Endothelial cell of umbilical vein (primary cell): ENCODE measurements around the gene HAUS6. TPM values are rescaled to one million over a fixed set of nuclear protein-coding genes. Genes with fewer than 3 reads are reported as not detected.
"Not testable (repeated sequence)": the region's sequence is repeated elsewhere in the genome, so short reads cannot be mapped to it uniquely, and the experiment has no call there.

Experiments
- BruUV-seq: library from RNA; stranded (reverse); fragments of 400-500 nt; replicated peaks from 2 replicates; lab custom pipeline; 2021; lab: Mats Ljungman, UMichigan
- CTCF ChIA-PET: fragments of 300-600, 350-600 bp; sonication (Branson Sonifier 250); formaldehyde crosslinking; loops from one replicate; lab custom pipeline; 2021; ENCODE audit warnings: antibody characterized with exemption, inconsistent platforms; lab: Charles Lee
- POLR2A ChIA-PET: fragments of 300-600, 350-600 bp; sonication (Branson Sonifier 250); formaldehyde crosslinking; loops from one replicate; lab custom pipeline; 2021; ENCODE audit warnings: antibody characterized with exemption, inconsistent platforms; lab: Charles Lee
- DNase-seq: peaks from one replicate; pipeline ENCODE4 v3.0.0-alpha.2; 2011; ENCODE audit warnings: low read depth, low spot score
- FAIRE-seq: peaks from 2 replicates; lab custom pipeline; 2011; peaks lifted over from hg19 to GRCh38; lab: Jason Lieb, UNC
- H2AFZ ChIP-seq: 2 replicates; pipeline ENCODE4 v1.6.0; 2012; ENCODE audit warnings: low read depth, low read length, control low read depth, inconsistent platforms
- H3K27ac ChIP-seq: 2 replicates; pipeline ENCODE4 v1.5.1; 2011; ENCODE audit warnings: low read depth, mild to moderate bottlenecking, control low read depth, low read length, moderate library complexity; ENCODE audit not compliant: insufficient read depth
- H3K27me3 ChIP-seq, 2 experiments: 2 replicates each; pipeline versions ENCODE4 v1.6.0 to v1.6.1; 2011; ENCODE audit warnings: low read length in 2 of 2, mixed read lengths in 1 of 2; ENCODE audit not compliant: control insufficient read depth in 2 of 2, insufficient read depth in 2 of 2
- H3K36me3 ChIP-seq, 2 experiments: 2 replicates in 1 of 2; 3 replicates in 1 of 2; pipeline ENCODE4 v1.5.1; 2011; ENCODE audit warnings: low read length in 2 of 2, mild to moderate bottlenecking in 1 of 2, moderate library complexity in 1 of 2; ENCODE audit not compliant: control insufficient read depth in 2 of 2, insufficient read depth in 2 of 2; ENCODE audit errors: extremely low read depth in 1 of 2
- H3K4me1 ChIP-seq: 3 replicates; pipeline ENCODE4 v1.5.1; 2011; ENCODE audit warnings: mild to moderate bottlenecking, low read length; ENCODE audit not compliant: control insufficient read depth, insufficient read depth; ENCODE audit errors: extremely low read depth
- H3K4me2 ChIP-seq: 2 replicates; pipeline ENCODE4 v1.6.1; 2011; ENCODE audit warnings: low read length, control low read depth, mixed read lengths; ENCODE audit not compliant: insufficient read depth
- H3K4me3 ChIP-seq, 3 experiments: fragments of 200-600 bp in 1 of 3; sonication (generic), shearing (Covaris generic) in 1 of 3; replicated peaks in 1 of 3; 2 replicates each; pipeline ENCODE4 v1.5.1; 2011 to 2016; ENCODE audit warnings: control low read depth in 3 of 3, low read length in 3 of 3, mild to moderate bottlenecking in 2 of 3, inconsistent platforms in 1 of 3, low read depth in 1 of 3, moderate library complexity in 1 of 3; ENCODE audit not compliant: insufficient read depth in 1 of 3
- H3K79me2 ChIP-seq: 2 replicates; pipeline ENCODE4 v1.6.0; 2012; ENCODE audit warnings: low read length, inconsistent platforms; ENCODE audit not compliant: control insufficient read depth, insufficient read depth
- H3K9ac ChIP-seq: replicated peaks from 2 replicates; pipeline ENCODE3; 2011; ENCODE audit warnings: low read length, control low read depth; ENCODE audit not compliant: insufficient read depth; ENCODE audit errors: extremely low read depth
- H3K9me1 ChIP-seq: replicated peaks from 3 replicates; pipeline ENCODE4 v1.6.0; 2011; ENCODE audit warnings: mild to moderate bottlenecking, low read length; ENCODE audit not compliant: control insufficient read depth, insufficient read depth; ENCODE audit errors: extremely low read depth
- H3K9me3 ChIP-seq: replicated peaks from 2 replicates; pipeline ENCODE4 v1.5.1; 2012; ENCODE audit warnings: low read length, inconsistent platforms; ENCODE audit not compliant: control insufficient read depth, insufficient read depth
- H4K20me1 ChIP-seq: replicated peaks from 2 replicates; pipeline ENCODE3; 2011; ENCODE audit warnings: mild to moderate bottlenecking, low read length; ENCODE audit not compliant: control insufficient read depth, insufficient read depth; ENCODE audit errors: extremely low read depth
- CTCF ChIP-seq, 2 donors: IDR thresholded peaks; 1 replicate in 1 of 2; 2 replicates in 1 of 2; pipeline ENCODE4 v1.5.1; 2011; ENCODE audit warnings: low read length in 2 of 2, mild to moderate bottlenecking in 2 of 2, moderate library complexity in 2 of 2, control low read depth in 1 of 2, inconsistent platforms in 1 of 2, low read depth in 1 of 2; ENCODE audit not compliant: insufficient read depth in 1 of 2; ENCODE audit errors: extremely low read depth in 1 of 2
- EZH2 ChIP-seq: IDR thresholded peaks from 2 replicates; pipeline ENCODE4 v1.6.1; 2012; ENCODE audit warnings: borderline replicate concordance, low read depth, mild to moderate bottlenecking, moderate library complexity, low read length, inconsistent platforms; ENCODE audit not compliant: severe bottlenecking
- FOS ChIP-seq: IDR thresholded peaks from 2 replicates; pipeline ENCODE4 v1.6.1; 2011; ENCODE audit warnings: mild to moderate bottlenecking, low read length, moderate library complexity, borderline replicate concordance; ENCODE audit not compliant: insufficient read depth
- GATA2 ChIP-seq: IDR thresholded peaks from 2 replicates; pipeline ENCODE4 v1.7.0; 2011; ENCODE audit warnings: low read depth, mild to moderate bottlenecking, moderate library complexity, mixed read lengths, low read length; ENCODE audit not compliant: insufficient read length, insufficient read depth
- JUN ChIP-seq: IDR thresholded peaks from 2 replicates; pipeline ENCODE4 v1.6.1; 2011; ENCODE audit warnings: borderline replicate concordance, low read depth; ENCODE audit not compliant: insufficient read length, insufficient read depth
- MAX ChIP-seq: IDR thresholded peaks from 2 replicates; pipeline ENCODE4 v1.6.1; 2011; ENCODE audit not compliant: insufficient read depth, insufficient read length
- MYC ChIP-seq: IDR thresholded peaks from one replicate; pipeline ENCODE4 v1.6.1; 2011; ENCODE audit warnings: mild to moderate bottlenecking, low read depth, low read length
- POLR2A ChIP-seq: IDR thresholded peaks from 2 replicates; pipeline ENCODE4 v1.6.1; 2012; ENCODE audit warnings: low read depth, mild to moderate bottlenecking, control low read depth, low read length
- POLR2AphosphoS5 ChIP-seq: IDR thresholded peaks from 2 replicates; pipeline ENCODE4 v1.6.1; 2012; ENCODE audit warnings: low read depth, mild to moderate bottlenecking, control low read depth, low read length, moderate library complexity; ENCODE audit not compliant: insufficient read depth
- dilution Hi-C: fragments of 300-500 bp; cut with MboI; formaldehyde crosslinking; loops from one replicate; pipeline ENCODE4 v1.15.0; 2019; ENCODE audit warnings: low sequenced_read_pairs; ENCODE audit not compliant: extremely low pct_ligation_motif_present
- intact Hi-C: fragments of 100-400 bp; cut with micrococcal nuclease; formaldehyde crosslinking; loops from one replicate; pipeline ENCODE4 v1.10.0; 2022
- polyA plus RNA-seq, 4 experiments: library from polyadenylated mRNA; depleted of rRNA in 3 of 4; stranded (reverse) in 3 of 4; unstranded in 1 of 4; fragments of >200 nt; gene quantifications; 2 replicates each; pipeline versions ENCODE4 v1.2.1 to v1.2.3, GENCODE V29; 2011 to 2012; ENCODE audit warnings: missing spikeins in 1 of 4
- total RNA-seq: library from RNA; stranded (reverse); gene quantifications from 2 replicates; pipeline ENCODE4 v1.2.3, GENCODE V29; 2021

Gene HAUS6
- total and polyA plus RNA-seq, 2 donors (not counting 3 experiments of a cell fraction or from before 2014, with no cell fraction given), result 4.5 to 19.6 TPM

DNA sequence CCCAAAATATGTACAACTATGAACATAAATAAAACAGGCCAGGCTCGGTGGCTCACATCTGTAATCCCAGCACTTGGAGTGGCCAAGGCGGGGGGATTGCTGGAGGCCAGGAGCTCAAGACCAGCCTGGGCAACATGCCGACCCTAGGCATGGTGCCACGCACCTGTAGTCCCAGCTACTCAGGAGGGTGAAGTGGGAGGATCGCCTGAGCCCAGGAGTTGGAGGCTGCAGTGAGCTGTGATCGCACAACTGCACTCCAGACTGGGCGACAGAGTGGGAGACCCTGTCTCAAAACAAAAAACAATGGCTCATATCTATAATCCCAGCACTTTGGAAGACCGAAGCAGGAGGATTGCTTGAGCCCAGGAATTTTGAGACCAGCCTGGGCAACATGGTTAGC lies 1.5 kb downstream of the HAUS6 start:
- no peaks in the 10 kb centered on the region for H4K20me1 ChIP-seq
- BruUV-seq, result no TSS peak
- peaks cover 11% of the 10 kb centered on the region for H3K4me1 ChIP-seq
- no peak overlapping the region for H3K9ac ChIP-seq
- peak overlapping the region; percentile 4 for H3K4me2 ChIP-seq
- peak overlapping the region in 1 of 3 experiments; percentile 93 for H3K4me3 ChIP-seq
- intact Hi-C loops (no loop called here), dilution Hi-C loops (no loop called here)
- TF ChIP-seq MAX, result no peak
- no peak for TF ChIP-seq FOS
- TF ChIP-seq JUN, result no peak
- TF ChIP-seq POLR2AphosphoS5, result no peak
- no peak for TF ChIP-seq POLR2A
- TF ChIP-seq MYC, result no peak
- no peak for TF ChIP-seq GATA2
- no peak for TF ChIP-seq EZH2
- no peak for TF ChIP-seq CTCF (IDR thresholded peaks at IDR 0.05; ENCODE audit: extremely low read depth in 1 of 2, insufficient read depth in 1 of 2, low read depth in 1 of 2, low read length in 2 of 2)
- no peaks in the 10 kb centered on the region for H3K9me1 ChIP-seq
- H3K27me3 ChIP-seq, result no peaks in the 10 kb centered on the region
- H3K79me2 ChIP-seq, result peaks cover 48% of the 10 kb centered on the region
- POLR2A ChIA-PET, result no interaction called here
- no peak for FAIRE-seq
- no peak overlapping the region for H3K27ac ChIP-seq
- no peaks in the 10 kb centered on the region for H3K9me3 ChIP-seq
- no peak overlapping the region for H2AFZ ChIP-seq
- H3K36me3 ChIP-seq, result peaks cover 0 to 3% of the 10 kb centered on the region in 2 experiments
- CTCF ChIA-PET, result interaction anchor here (0.9 to 1.4 kb wide), 4 partner anchors 16 to 356 kb away, joined by 3 read pairs; no protein-coding TSS in a partner anchor
- DNase-seq, result no peak

- H3K9ac ChIP-seq, H3K36me3 ChIP-seq, H2AFZ ChIP-seq, H4K20me1 ChIP-seq, FAIRE-seq, DNase-seq, H3K4me3 ChIP-seq, dilution Hi-C loops, POLR2A ChIA-PET, H3K9me1 ChIP-seq, H3K9me3 ChIP-seq, H3K27me3 ChIP-seq, H3K27ac ChIP-seq, intact Hi-C loops, BruUV-seq: not testable (repeated sequence)
- Histone ChIP-seq H3K4me2 (peak overlapping the region; percentile 16), H3K4me1 (peaks cover 11% of the 10 kb centered on the region), H3K79me2 (peaks cover 50% of the 10 kb centered on the region)
- CTCF ChIA-PET, result interaction anchor here (1.2 to 1.7 kb wide), 2 partner anchors 11 to 1286 kb away, joined by 5 to 6 read pairs; no protein-coding TSS in a partner anchor
Measured at GRCh38 chr9:19097431-19097830, 5.3 kb downstream of the HAUS6 start.
